Common myeloid progenitor, CD34-positive (primary cell): ENCODE data around the gene MARCHF7.
A peak's percentile ranks its signal among the peaks of the same experiment; 100 is the strongest.

Experiments
- CTCF ChIA-PET: fragments of 350-600 bp; sonication (Branson Sonifier 250); formaldehyde crosslinking; loops from one replicate; lab custom pipeline; 2021; ENCODE audit warnings: antibody characterized with exemption; lab: Charles Lee
- POLR2A ChIA-PET: fragments of 350-600 bp; sonication (Branson Sonifier 250); formaldehyde crosslinking; loops from one replicate; lab custom pipeline; 2021; ENCODE audit warnings: antibody characterized with exemption; lab: Charles Lee
- DNase-seq, 3 donors: peaks; one replicate each; pipeline versions ENCODE4 v3.0.0 to v3.0.0-alpha.2; 2013
- H3K27ac ChIP-seq, 2 experiments: 1 replicate in 1 of 2; 2 replicates in 1 of 2; pipeline ENCODE4 v1.7.0; 2013; ENCODE audit warnings: inconsistent platforms in 2 of 2, low read length in 2 of 2, mild to moderate bottlenecking in 2 of 2, low read depth in 1 of 2, moderate library complexity in 1 of 2; ENCODE audit not compliant: severe bottlenecking in 2 of 2, insufficient read depth in 1 of 2, poor library complexity in 1 of 2
- H3K27me3 ChIP-seq, 5 experiments: replicated peaks in 2 of 5; 1 replicate in 3 of 5; 2 replicates in 2 of 5; pipeline versions ENCODE4 v1.6.1 to v1.7.0; 2013; ENCODE audit warnings: low read length in 4 of 5, mild to moderate bottlenecking in 2 of 5, moderate library complexity in 2 of 5, inconsistent platforms in 1 of 5; ENCODE audit not compliant: insufficient read depth in 5 of 5, control insufficient read depth in 4 of 5
- H3K36me3 ChIP-seq, 4 experiments: 1 replicate in 2 of 4; 2 replicates in 2 of 4; pipeline versions ENCODE4 v1.6.1 to v1.7.0; 2013; ENCODE audit warnings: low read length in 3 of 4, control low read depth in 1 of 4, mild to moderate bottlenecking in 1 of 4; ENCODE audit not compliant: control insufficient read depth in 4 of 4, insufficient read depth in 4 of 4
- H3K4me1 ChIP-seq, 4 experiments: 1 replicate in 3 of 4; 2 replicates in 1 of 4; pipeline versions ENCODE4 v1.6.1 to v1.7.1; 2013; ENCODE audit warnings: low read length in 3 of 4, mild to moderate bottlenecking in 3 of 4, control low read depth in 1 of 4, inconsistent platforms in 1 of 4, moderate library complexity in 1 of 4; ENCODE audit not compliant: control insufficient read depth in 4 of 4, insufficient read depth in 4 of 4; ENCODE audit errors: control extremely low read depth in 1 of 4
- H3K4me3 ChIP-seq, 7 experiments: 1 replicate in 4 of 7; 2 replicates in 3 of 7; pipeline versions ENCODE4 v1.5.1 to v1.7.0; 2013; ENCODE audit warnings: mild to moderate bottlenecking in 7 of 7, low read length in 6 of 7, moderate library complexity in 6 of 7, inconsistent platforms in 2 of 7, low read depth in 2 of 7, control low read depth in 1 of 7; ENCODE audit not compliant: insufficient read depth in 4 of 7, control insufficient read depth in 1 of 7; ENCODE audit errors: extremely low read depth in 1 of 7
- H3K9me3 ChIP-seq, 5 experiments: 1 replicate in 4 of 5; 2 replicates in 1 of 5; pipeline versions ENCODE4 v1.6.1 to v1.7.1; 2013; ENCODE audit warnings: low read length in 4 of 5, mild to moderate bottlenecking in 2 of 5, inconsistent platforms in 1 of 5, low read depth in 1 of 5, moderate library complexity in 1 of 5; ENCODE audit not compliant: control insufficient read depth in 4 of 5, insufficient read depth in 2 of 5; ENCODE audit errors: control extremely low read depth in 1 of 5
- WGBS: methylation state at CpG from one replicate; pipeline ENCODE4 v1.1.5; 2013; ENCODE audit not compliant: insufficient coverage; 5-methylcytosine and 5-hydroxymethylcytosine counted together

Gene MARCHF7

DNA sequence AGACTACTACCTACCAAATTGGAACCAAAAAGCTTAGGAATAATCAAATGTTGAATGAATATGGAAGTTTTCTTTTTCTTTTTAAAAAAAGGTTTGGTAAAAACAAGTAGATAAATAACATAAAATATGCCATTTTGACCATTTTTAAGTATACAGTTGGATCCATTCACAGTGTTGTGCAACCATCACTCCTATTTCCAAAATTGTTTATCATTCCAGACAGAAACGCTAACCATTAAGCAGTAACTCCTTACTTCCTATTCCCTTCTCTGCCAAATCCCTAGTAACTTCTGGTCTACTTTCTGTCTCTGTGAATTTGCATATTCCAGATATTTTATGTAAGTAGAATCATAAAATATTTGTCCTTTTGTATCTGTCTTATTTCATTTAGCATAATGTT is 45.9 kb downstream of the MARCHF7 start:
- H3K9me3 ChIP-seq: no peaks in the 10 kb centered on the region
- H3K27me3 ChIP-seq: no peaks in the 10 kb centered on the region
- H3K27ac ChIP-seq: no peak overlapping the region
- no peak overlapping the region for H3K4me3 ChIP-seq
- H3K36me3 ChIP-seq: peaks cover 23 to 65% (median 45%) of the 10 kb centered on the region in 4 experiments
- ChIA-PET POLR2A (no interaction called here), CTCF (no interaction called here)
- 100% methylated on average over 1 of the region's 1 CpG for WGBS
- peaks cover 8 to 24% (median 13%) of the 10 kb centered on the region in 4 experiments for H3K4me1 ChIP-seq
- DNase-seq: no peak

- no peaks in the 10 kb centered on the region for H3K9me3 ChIP-seq
- peaks cover 23 to 68% (median 46%) of the 10 kb centered on the region in 4 experiments for H3K36me3 ChIP-seq
- ChIA-PET CTCF (no interaction called here), POLR2A (no interaction called here)
- WGBS: no CpG with 5 or more reads among the region's 1 CpG
- H3K4me1 ChIP-seq: peaks cover 7 to 20% (median 12%) of the 10 kb centered on the region in 4 experiments
- H3K27me3 ChIP-seq: no peaks in the 10 kb centered on the region
- DNase-seq: no peak
- no peak overlapping the region for H3K4me3 ChIP-seq
- no peak overlapping the region for H3K27ac ChIP-seq
These were observed 46.4 kb downstream of the MARCHF7 start for GRCh38 chr2:159758686-159759085.

- ChIA-PET CTCF (no interaction called here), POLR2A (no interaction called here)
- H3K27me3 ChIP-seq: no peaks in the 10 kb centered on the region
- H3K36me3 ChIP-seq: peaks cover 23 to 71% (median 48%) of the 10 kb centered on the region in 4 experiments
- WGBS: 100% methylated on average over 1 of the region's 3 CpGs
- H3K4me1 ChIP-seq: peaks cover 0 to 11% (median 3%) of the 10 kb centered on the region in 4 experiments
- H3K9me3 ChIP-seq: no peaks in the 10 kb centered on the region
- no peak for DNase-seq
- no peak overlapping the region for H3K4me3 ChIP-seq
- no peak overlapping the region for H3K27ac ChIP-seq
These were observed 47.3 kb downstream of the MARCHF7 start for GRCh38 chr2:159759577-159759976.

- H3K9me3 ChIP-seq: no peaks in the 10 kb centered on the region
- H3K36me3 ChIP-seq: peaks cover 23 to 75% (median 50%) of the 10 kb centered on the region in 4 experiments
- peaks cover 0 to 3% (median 0%) of the 10 kb centered on the region in 4 experiments for H3K4me1 ChIP-seq
- H3K27ac ChIP-seq: peak overlapping the region in 1 of 2 experiments; percentile 14
- ChIA-PET POLR2A (no interaction called here), CTCF (interaction anchor here (0.6 to 1.0 kb wide), 2 partner anchors 14 to 111 kb away, joined by 3 to 4 read pairs; no protein-coding TSS in a partner anchor)
- no peak overlapping the region for H3K4me3 ChIP-seq
- no peaks in the 10 kb centered on the region for H3K27me3 ChIP-seq
- DNase-seq: no peak
These were observed 48.0 kb downstream of the MARCHF7 start for GRCh38 chr2:159760326-159760725.

- POLR2A ChIA-PET: interaction anchor here (0.7 to 1.2 kb wide), 2 partner anchors 14 to 74 kb away, joined by 3 read pairs; no protein-coding TSS in a partner anchor
- H3K4me1 ChIP-seq: no peaks in the 10 kb centered on the region
These were observed 49.8 kb downstream of the MARCHF7 start for GRCh38 chr2:159762075-159762474.

More at GRCh38 chr2:159762075-159762474, 49.8 kb downstream of the MARCHF7 start:
- Histone ChIP-seq H3K27me3 (no peaks in the 10 kb centered on the region), H3K9me3 (no peaks in the 10 kb centered on the region), H3K4me3 (no peak overlapping the region), H3K36me3 (peaks cover 24 to 76% (median 52%) of the 10 kb centered on the region in 4 experiments), H3K27ac (no peak overlapping the region)
- DNase-seq: no peak
- WGBS: no CpG with 5 or more reads among the region's 1 CpG
- CTCF ChIA-PET: interaction anchor here (1.0 to 1.4 kb wide), 2 partner anchors 9 to 70 kb away, joined by 3 to 6 read pairs; no protein-coding TSS in a partner anchor
